Kidney (tissue), 14 donors: Measurements from ENCODE around the gene THEM5. TPM values are rescaled to one million over a fixed set of nuclear protein-coding genes. Genes with fewer than 3 reads are reported as not detected.
"Not testable (repeated sequence)": the region's sequence is repeated elsewhere in the genome, so short reads cannot be mapped to it uniquely, and the experiment has no call there.

Experiments used
- DNase-seq, 5 donors: peaks; one replicate each; pipeline ENCODE4 v3.0.0-alpha.2; 2013 to 2020
- FAIRE-seq: peaks from 2 replicates; lab custom pipeline; 2012; peaks lifted over from hg19 to GRCh38; lab: Jason Lieb, UNC
- H3K27ac ChIP-seq, 2 donors: one replicate each; pipeline ENCODE4 v1.7.0; 2013; ENCODE audit warnings: low read depth in 2 of 2, low read length in 2 of 2, inconsistent platforms in 1 of 2
- H3K27me3 ChIP-seq: one replicate; pipeline ENCODE4 v1.7.1; 2013; ENCODE audit warnings: low read length, inconsistent platforms; ENCODE audit not compliant: control insufficient read depth, insufficient read depth
- H3K36me3 ChIP-seq, 3 donors: one replicate each; pipeline versions ENCODE4 v1.7.0 to v1.7.1; 2013; ENCODE audit warnings: low read length in 3 of 3, control low read depth in 1 of 3, inconsistent platforms in 1 of 3; ENCODE audit not compliant: insufficient read depth in 3 of 3, control insufficient read depth in 2 of 3
- H3K4me1 ChIP-seq, 3 donors: one replicate each; pipeline versions ENCODE4 v1.7.0 to v1.7.1; 2013; ENCODE audit warnings: low read length in 3 of 3, inconsistent platforms in 1 of 3, low read depth in 1 of 3; ENCODE audit not compliant: control insufficient read depth in 2 of 3, insufficient read depth in 2 of 3
- H3K4me3 ChIP-seq, 3 donors: one replicate each; pipeline versions ENCODE4 v1.7.0 to v1.8.1; 2013; ENCODE audit warnings: low read length in 3 of 3, control low read depth in 1 of 3, inconsistent platforms in 1 of 3
- H3K9ac ChIP-seq, 3 donors: one replicate each; pipeline versions ENCODE4 v1.7.0 to v1.7.1; 2013; ENCODE audit warnings: low read length in 3 of 3, control low read depth in 1 of 3, inconsistent platforms in 1 of 3
- H3K9me3 ChIP-seq, 3 donors: one replicate each; pipeline versions ENCODE4 v1.7.0 to v1.7.1; 2013; ENCODE audit warnings: low read length in 3 of 3, control low read depth in 1 of 3, inconsistent platforms in 1 of 3; ENCODE audit not compliant: control insufficient read depth in 2 of 3, insufficient read depth in 1 of 3
- CTCF ChIP-seq: IDR thresholded peaks from 3 replicates; pipeline ENCODE4 v1.5.1; 2012; ENCODE audit warnings: mild to moderate bottlenecking, moderate library complexity, borderline replicate concordance; ENCODE audit not compliant: insufficient read depth; ENCODE audit errors: extremely low read depth
- intact Hi-C: fragments of 100-400 bp; cut with DNase I; formaldehyde crosslinking; loops from one replicate; pipeline ENCODE4 v1.11.1; 2022
- polyA plus RNA-seq: library from polyadenylated mRNA; stranded (reverse); fragments of 350-450 nt; fragmentation: Illumina TruSeq; extraction: RNeasy Lipid Tissue Mini Kit (QIAGEN cat#74804); gene quantifications from one replicate; pipeline ENCODE4 v1.2.3, GENCODE V29; 2014; ENCODE audit warnings: low read depth, low replicate concordance; ENCODE audit not compliant: insufficient read depth
- total RNA-seq: library from RNA; stranded (reverse); fragmentation: NEBNext Ultra II Directional; extraction: Animal tissue kit (Norgen Biotek cat#: 25700); gene quantifications from one replicate; pipeline ENCODE4 v1.2.1, GENCODE V29; 2021
- donor health status: control.
- donor health status: control.
- donor health status: control.
- donor health status: control.
- donor health status: control.
- donor health status: DM: yes; HTN: yes; CAD: no.
- donor health status: Normal renal cell carcinoma (clear cell type).

Gene THEM5
- total and polyA plus RNA-seq, 2 donors from 2014 or later: not detected

- FAIRE-seq (peak; percentile 89), DNase-seq (peak in 2 of 5 donors; percentile 27 to 40)
- Histone ChIP-seq H3K9me3 (no peaks in the 10 kb centered on the region), H3K4me3 (no peak overlapping the region), H3K27me3 (no peaks in the 10 kb centered on the region), H3K27ac (no peak overlapping the region), H3K36me3 (peaks cover 3 to 7% (median 6%) of the 10 kb centered on the region in 3 donors), H3K4me1 (no peaks in the 10 kb centered on the region), H3K9ac (no peak overlapping the region)
- intact Hi-C loops: no loop called here
- TF ChIP-seq CTCF: peak; percentile 37
These were observed 35.6 kb upstream of the THEM5 start for GRCh38 chr1:151888972-151889570.

- peaks cover 0 to 4% (median 3%) of the 10 kb centered on the region in 3 donors for H3K36me3 ChIP-seq
- TF ChIP-seq CTCF: no peak
- H3K4me3 ChIP-seq: no peak overlapping the region
- H3K9ac ChIP-seq: no peak overlapping the region
- FAIRE-seq: no peak
- no peaks in the 10 kb centered on the region for H3K4me1 ChIP-seq
- H3K27ac ChIP-seq: no peak overlapping the region
- no peaks in the 10 kb centered on the region for H3K27me3 ChIP-seq
- DNase-seq: no peak
- intact Hi-C loops: no loop called here
- no peaks in the 10 kb centered on the region for H3K9me3 ChIP-seq
These were observed 33.5 kb upstream of the THEM5 start for GRCh38 chr1:151887028-151887427.

GRCh38 chr1:151885479-151885878, 32.0 kb upstream of the THEM5 start:
- intact Hi-C loops: no loop called here
- peaks cover 0 to 4% (median 3%) of the 10 kb centered on the region in 3 donors for H3K36me3 ChIP-seq
- H3K4me1 ChIP-seq: no peaks in the 10 kb centered on the region
- FAIRE-seq: no peak
- no peak overlapping the region for H3K4me3 ChIP-seq
- no peaks in the 10 kb centered on the region for H3K27me3 ChIP-seq
- no peak overlapping the region for H3K27ac ChIP-seq
- no peak for TF ChIP-seq CTCF
- no peak for DNase-seq
- no peaks in the 10 kb centered on the region for H3K9me3 ChIP-seq
- H3K9ac ChIP-seq: no peak overlapping the region

- not testable (repeated sequence) for FAIRE-seq
These were observed 31.4 kb upstream of the THEM5 start for GRCh38 chr1:151884879-151885278.

GRCh38 chr1:151884445-151884844, 30.9 kb upstream of the THEM5 start:
- H3K4me1 ChIP-seq, intact Hi-C loops, H3K4me3 ChIP-seq, FAIRE-seq, H3K9me3 ChIP-seq, H3K36me3 ChIP-seq, H3K27me3 ChIP-seq, H3K27ac ChIP-seq, DNase-seq: not testable (repeated sequence)
- peak overlapping the region in 1 of 3 donors; percentile 1 for H3K9ac ChIP-seq

More at GRCh38 chr1:151884879-151885278, 31.4 kb upstream of the THEM5 start:
- H3K27ac ChIP-seq, H3K9ac ChIP-seq, H3K4me3 ChIP-seq, H3K9me3 ChIP-seq, intact Hi-C loops, H3K4me1 ChIP-seq, H3K36me3 ChIP-seq, H3K27me3 ChIP-seq, DNase-seq: not testable (repeated sequence)

GRCh38 chr1:151883898-151884297, 30.4 kb upstream of the THEM5 start:
- FAIRE-seq, DNase-seq, H3K27me3 ChIP-seq, H3K27ac ChIP-seq, H3K4me3 ChIP-seq, intact Hi-C loops, H3K9ac ChIP-seq, H3K36me3 ChIP-seq, H3K4me1 ChIP-seq, H3K9me3 ChIP-seq: not testable (repeated sequence)
